Endothelial cell of umbilical vein (primary cell): Measurements from ENCODE around the gene SPEN. TPM values are rescaled to one million over a fixed set of nuclear protein-coding genes. Genes with fewer than 3 reads are reported as not detected.
A peak's percentile ranks its signal among the peaks of the same experiment; 100 is the strongest.

Experiments
- BruUV-seq: library from RNA; stranded (reverse); fragments of 400-500 nt; replicated peaks from 2 replicates; lab custom pipeline; 2021; lab: Mats Ljungman, UMichigan
- CTCF ChIA-PET: fragments of 300-600, 350-600 bp; sonication (Branson Sonifier 250); formaldehyde crosslinking; loops from one replicate; lab custom pipeline; 2021; ENCODE audit warnings: antibody characterized with exemption, inconsistent platforms; lab: Charles Lee
- POLR2A ChIA-PET: fragments of 300-600, 350-600 bp; sonication (Branson Sonifier 250); formaldehyde crosslinking; loops from one replicate; lab custom pipeline; 2021; ENCODE audit warnings: antibody characterized with exemption, inconsistent platforms; lab: Charles Lee
- DNase-seq: peaks from one replicate; pipeline ENCODE4 v3.0.0-alpha.2; 2011; ENCODE audit warnings: low read depth, low spot score
- FAIRE-seq: peaks from 2 replicates; lab custom pipeline; 2011; peaks lifted over from hg19 to GRCh38; lab: Jason Lieb, UNC
- H2AFZ ChIP-seq: 2 replicates; pipeline ENCODE4 v1.6.0; 2012; ENCODE audit warnings: low read depth, low read length, control low read depth, inconsistent platforms
- H3K27ac ChIP-seq: 2 replicates; pipeline ENCODE4 v1.5.1; 2011; ENCODE audit warnings: low read depth, mild to moderate bottlenecking, control low read depth, low read length, moderate library complexity; ENCODE audit not compliant: insufficient read depth
- H3K27me3 ChIP-seq, 2 experiments: 2 replicates each; pipeline versions ENCODE4 v1.6.0 to v1.6.1; 2011; ENCODE audit warnings: low read length in 2 of 2, mixed read lengths in 1 of 2; ENCODE audit not compliant: control insufficient read depth in 2 of 2, insufficient read depth in 2 of 2
- H3K36me3 ChIP-seq, 2 experiments: 2 replicates in 1 of 2; 3 replicates in 1 of 2; pipeline ENCODE4 v1.5.1; 2011; ENCODE audit warnings: low read length in 2 of 2, mild to moderate bottlenecking in 1 of 2, moderate library complexity in 1 of 2; ENCODE audit not compliant: control insufficient read depth in 2 of 2, insufficient read depth in 2 of 2; ENCODE audit errors: extremely low read depth in 1 of 2
- H3K4me1 ChIP-seq: 3 replicates; pipeline ENCODE4 v1.5.1; 2011; ENCODE audit warnings: mild to moderate bottlenecking, low read length; ENCODE audit not compliant: control insufficient read depth, insufficient read depth; ENCODE audit errors: extremely low read depth
- H3K4me2 ChIP-seq: 2 replicates; pipeline ENCODE4 v1.6.1; 2011; ENCODE audit warnings: low read length, control low read depth, mixed read lengths; ENCODE audit not compliant: insufficient read depth
- H3K4me3 ChIP-seq, 3 experiments: fragments of 200-600 bp in 1 of 3; sonication (generic), shearing (Covaris generic) in 1 of 3; replicated peaks in 1 of 3; 2 replicates each; pipeline ENCODE4 v1.5.1; 2011 to 2016; ENCODE audit warnings: control low read depth in 3 of 3, low read length in 3 of 3, mild to moderate bottlenecking in 2 of 3, inconsistent platforms in 1 of 3, low read depth in 1 of 3, moderate library complexity in 1 of 3; ENCODE audit not compliant: insufficient read depth in 1 of 3
- H3K79me2 ChIP-seq: 2 replicates; pipeline ENCODE4 v1.6.0; 2012; ENCODE audit warnings: low read length, inconsistent platforms; ENCODE audit not compliant: control insufficient read depth, insufficient read depth
- H3K9ac ChIP-seq: replicated peaks from 2 replicates; pipeline ENCODE3; 2011; ENCODE audit warnings: low read length, control low read depth; ENCODE audit not compliant: insufficient read depth; ENCODE audit errors: extremely low read depth
- H3K9me1 ChIP-seq: replicated peaks from 3 replicates; pipeline ENCODE4 v1.6.0; 2011; ENCODE audit warnings: mild to moderate bottlenecking, low read length; ENCODE audit not compliant: control insufficient read depth, insufficient read depth; ENCODE audit errors: extremely low read depth
- H3K9me3 ChIP-seq: replicated peaks from 2 replicates; pipeline ENCODE4 v1.5.1; 2012; ENCODE audit warnings: low read length, inconsistent platforms; ENCODE audit not compliant: control insufficient read depth, insufficient read depth
- H4K20me1 ChIP-seq: replicated peaks from 2 replicates; pipeline ENCODE3; 2011; ENCODE audit warnings: mild to moderate bottlenecking, low read length; ENCODE audit not compliant: control insufficient read depth, insufficient read depth; ENCODE audit errors: extremely low read depth
- EZH2 ChIP-seq: IDR thresholded peaks from 2 replicates; pipeline ENCODE4 v1.6.1; 2012; ENCODE audit warnings: borderline replicate concordance, low read depth, mild to moderate bottlenecking, moderate library complexity, low read length, inconsistent platforms; ENCODE audit not compliant: severe bottlenecking
- GATA2 ChIP-seq: IDR thresholded peaks from 2 replicates; pipeline ENCODE4 v1.7.0; 2011; ENCODE audit warnings: low read depth, mild to moderate bottlenecking, moderate library complexity, mixed read lengths, low read length; ENCODE audit not compliant: insufficient read length, insufficient read depth
- JUN ChIP-seq: IDR thresholded peaks from 2 replicates; pipeline ENCODE4 v1.6.1; 2011; ENCODE audit warnings: borderline replicate concordance, low read depth; ENCODE audit not compliant: insufficient read length, insufficient read depth
- MAX ChIP-seq: IDR thresholded peaks from 2 replicates; pipeline ENCODE4 v1.6.1; 2011; ENCODE audit not compliant: insufficient read depth, insufficient read length
- MYC ChIP-seq: IDR thresholded peaks from one replicate; pipeline ENCODE4 v1.6.1; 2011; ENCODE audit warnings: mild to moderate bottlenecking, low read depth, low read length
- POLR2A ChIP-seq: IDR thresholded peaks from 2 replicates; pipeline ENCODE4 v1.6.1; 2012; ENCODE audit warnings: low read depth, mild to moderate bottlenecking, control low read depth, low read length
- POLR2AphosphoS5 ChIP-seq: IDR thresholded peaks from 2 replicates; pipeline ENCODE4 v1.6.1; 2012; ENCODE audit warnings: low read depth, mild to moderate bottlenecking, control low read depth, low read length, moderate library complexity; ENCODE audit not compliant: insufficient read depth
- dilution Hi-C: fragments of 300-500 bp; cut with MboI; formaldehyde crosslinking; loops from one replicate; pipeline ENCODE4 v1.15.0; 2019; ENCODE audit warnings: low sequenced_read_pairs; ENCODE audit not compliant: extremely low pct_ligation_motif_present
- intact Hi-C: fragments of 100-400 bp; cut with micrococcal nuclease; formaldehyde crosslinking; loops from one replicate; pipeline ENCODE4 v1.10.0; 2022
- polyA plus RNA-seq, 4 experiments: library from polyadenylated mRNA; depleted of rRNA in 3 of 4; stranded (reverse) in 3 of 4; unstranded in 1 of 4; fragments of >200 nt; gene quantifications; 2 replicates each; pipeline versions ENCODE4 v1.2.1 to v1.2.3, GENCODE V29; 2011 to 2012; ENCODE audit warnings: missing spikeins in 1 of 4
- total RNA-seq: library from RNA; stranded (reverse); gene quantifications from 2 replicates; pipeline ENCODE4 v1.2.3, GENCODE V29; 2021
- TF ChIP-seq, protein P1 (sequence below), 2 donors: IDR thresholded peaks; 1 replicate in 1 of 2; 2 replicates in 1 of 2; pipeline ENCODE4 v1.5.1; 2011; ENCODE audit warnings: low read length in 2 of 2, mild to moderate bottlenecking in 2 of 2, moderate library complexity in 2 of 2, control low read depth in 1 of 2, inconsistent platforms in 1 of 2, low read depth in 1 of 2; ENCODE audit not compliant: insufficient read depth in 1 of 2; ENCODE audit errors: extremely low read depth in 1 of 2

The SPEN gene
- total and polyA plus RNA-seq, 2 donors (not counting 3 experiments of a cell fraction or from before 2014, with no cell fraction given): 9.3 to 44.4 TPM

GRCh38 chr1:15966081-15966955, 118.8 kb downstream of the SPEN start:
- Histone ChIP-seq H3K9me1 (no peaks in the 10 kb centered on the region), H3K9me3 (no peaks in the 10 kb centered on the region), H3K4me2 (peak overlapping the region; percentile 3), H3K9ac (no peak overlapping the region), H4K20me1 (no peaks in the 10 kb centered on the region), H3K79me2 (peaks cover 56% of the 10 kb centered on the region), H2AFZ (no peak overlapping the region), H3K4me1 (peaks cover 13% of the 10 kb centered on the region), H3K4me3 (no peak overlapping the region), H3K27ac (peak overlapping the region; percentile 28), H3K36me3 (peaks cover 2 to 5% of the 10 kb centered on the region in 2 experiments), H3K27me3 (no peaks in the 10 kb centered on the region)
- no TSS peak for BruUV-seq
- dilution Hi-C loops: no loop called here
- TF ChIP-seq MAX (no peak), JUN (no peak), GATA2 (no peak), MYC (no peak), EZH2 (no peak), POLR2AphosphoS5 (no peak), POLR2A (peak; percentile 11)
- TF ChIP-seq, protein P1, sequence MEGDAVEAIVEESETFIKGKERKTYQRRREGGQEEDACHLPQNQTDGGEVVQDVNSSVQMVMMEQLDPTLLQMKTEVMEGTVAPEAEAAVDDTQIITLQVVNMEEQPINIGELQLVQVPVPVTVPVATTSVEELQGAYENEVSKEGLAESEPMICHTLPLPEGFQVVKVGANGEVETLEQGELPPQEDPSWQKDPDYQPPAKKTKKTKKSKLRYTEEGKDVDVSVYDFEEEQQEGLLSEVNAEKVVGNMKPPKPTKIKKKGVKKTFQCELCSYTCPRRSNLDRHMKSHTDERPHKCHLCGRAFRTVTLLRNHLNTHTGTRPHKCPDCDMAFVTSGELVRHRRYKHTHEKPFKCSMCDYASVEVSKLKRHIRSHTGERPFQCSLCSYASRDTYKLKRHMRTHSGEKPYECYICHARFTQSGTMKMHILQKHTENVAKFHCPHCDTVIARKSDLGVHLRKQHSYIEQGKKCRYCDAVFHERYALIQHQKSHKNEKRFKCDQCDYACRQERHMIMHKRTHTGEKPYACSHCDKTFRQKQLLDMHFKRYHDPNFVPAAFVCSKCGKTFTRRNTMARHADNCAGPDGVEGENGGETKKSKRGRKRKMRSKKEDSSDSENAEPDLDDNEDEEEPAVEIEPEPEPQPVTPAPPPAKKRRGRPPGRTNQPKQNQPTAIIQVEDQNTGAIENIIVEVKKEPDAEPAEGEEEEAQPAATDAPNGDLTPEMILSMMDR (IDR thresholded peaks at IDR 0.05; ENCODE audit: extremely low read depth in 1 of 2, insufficient read depth in 1 of 2, low read depth in 1 of 2, low read length in 2 of 2): no peak
- peak; percentile 48 for DNase-seq
- FAIRE-seq: peak; percentile 54
- POLR2A ChIA-PET: no interaction called here
- CTCF ChIA-PET: interaction anchor here (1.1 kb wide), 1 partner anchor 13 kb away, joined by 3 read pairs; no protein-coding TSS in a partner anchor
- intact Hi-C loops: loop anchor here (1.0 kb wide), 1 partner anchor 8 kb away; no protein-coding TSS in a partner anchor
